HG03108 (cell line): ENCODE data around the gene PLXNB3.
A peak's percentile ranks its signal among the peaks of the same experiment; 100 is the strongest.
"Not testable (repeated sequence)": the region's sequence is repeated elsewhere in the genome, so short reads cannot be mapped to it uniquely, and the experiment has no call there.

Experiments used
- ATAC-seq: cut with Tn5 transposase; IDR thresholded peaks from one replicate; pipeline ENCODE4 v1.9.1; 2021; ENCODE audit warnings: moderate library complexity; ENCODE audit not compliant: unreplicated experiment

Gene PLXNB3

DNA sequence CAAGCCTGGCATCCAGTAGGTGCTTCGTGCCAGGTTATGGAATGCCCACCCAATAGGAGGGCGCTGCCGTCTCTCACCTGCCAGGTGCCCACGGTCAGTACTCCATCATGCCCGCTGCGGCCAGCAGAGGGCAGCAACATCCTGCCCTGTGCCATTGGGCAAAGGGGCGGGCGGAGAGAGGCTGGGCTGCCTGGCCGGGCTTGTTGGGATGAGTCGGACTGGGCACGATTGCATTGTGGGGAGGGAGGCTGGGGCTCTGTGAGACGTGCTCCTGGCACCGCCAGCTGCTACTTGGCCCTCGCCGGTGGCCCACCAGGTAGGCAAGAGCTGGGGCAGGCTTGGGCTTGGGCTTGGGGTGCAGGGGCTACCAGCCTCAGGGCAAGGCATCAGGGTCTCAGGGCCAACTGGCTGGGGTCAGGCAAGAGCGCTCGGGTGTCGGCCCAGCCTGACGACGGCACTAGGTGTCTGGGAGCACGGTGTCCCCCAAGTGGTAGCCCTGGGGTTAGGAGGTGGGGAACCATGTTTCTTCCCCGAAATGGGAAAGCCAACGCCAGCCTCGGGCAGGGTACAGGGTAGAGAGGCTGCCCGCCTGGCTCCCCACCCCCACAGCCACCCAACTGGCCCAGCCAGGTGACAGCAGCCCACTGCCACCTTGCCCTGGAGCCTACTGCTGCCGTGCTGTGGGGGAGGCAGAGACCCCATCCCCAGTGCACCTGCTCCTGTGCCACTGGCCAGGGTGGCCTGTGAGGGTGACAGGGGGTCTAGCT lies at the start of gene PLXNB3:
PLXNB3 (plus strand) TSS at position 261 of the 767 bp plus-strand sequence. CDS start 1,287 bp downstream, outside the sequence.
- ATAC-seq: no peak

DNA sequence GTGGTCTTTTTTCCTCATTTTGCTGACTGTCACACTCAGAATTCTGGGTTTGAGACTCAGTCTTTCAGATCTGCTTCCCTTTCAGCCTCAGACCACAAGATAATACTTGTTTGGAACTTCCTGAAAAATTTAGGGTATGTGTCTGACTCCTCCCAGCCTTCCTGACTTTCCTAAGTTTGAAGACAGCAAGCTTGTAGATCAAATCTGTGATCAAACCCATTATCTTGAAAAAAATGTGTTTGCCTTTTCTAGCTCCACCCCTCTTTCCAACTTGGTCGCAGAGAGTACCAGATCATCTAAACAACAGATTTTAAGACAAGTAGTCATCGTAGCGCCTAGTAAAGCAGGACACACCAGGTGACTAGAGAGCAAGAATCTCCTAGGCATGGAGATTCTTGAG lies 49.8 kb upstream of the PLXNB3 start:
- no peak for ATAC-seq

DNA sequence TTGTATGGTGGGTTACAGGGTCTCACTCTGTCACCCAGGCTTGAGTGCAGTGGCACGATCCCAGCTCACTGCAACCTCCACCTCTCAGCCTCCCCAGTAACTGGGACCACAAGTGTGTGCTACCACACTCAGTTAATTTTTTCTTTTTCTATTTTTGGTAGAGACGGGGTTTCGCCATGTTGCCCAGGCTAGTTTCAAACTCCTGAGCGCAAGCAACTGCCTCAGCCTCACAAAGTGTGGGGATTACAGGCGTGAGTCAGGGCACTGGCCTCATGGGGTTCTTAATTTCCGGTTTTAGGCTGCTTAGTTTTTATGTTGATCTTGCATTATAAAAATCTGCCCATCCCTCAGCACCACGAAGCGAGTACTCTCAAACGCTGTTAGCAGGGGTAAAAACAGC lies 46.6 kb upstream of the PLXNB3 start:
- no peak for ATAC-seq

DNA sequence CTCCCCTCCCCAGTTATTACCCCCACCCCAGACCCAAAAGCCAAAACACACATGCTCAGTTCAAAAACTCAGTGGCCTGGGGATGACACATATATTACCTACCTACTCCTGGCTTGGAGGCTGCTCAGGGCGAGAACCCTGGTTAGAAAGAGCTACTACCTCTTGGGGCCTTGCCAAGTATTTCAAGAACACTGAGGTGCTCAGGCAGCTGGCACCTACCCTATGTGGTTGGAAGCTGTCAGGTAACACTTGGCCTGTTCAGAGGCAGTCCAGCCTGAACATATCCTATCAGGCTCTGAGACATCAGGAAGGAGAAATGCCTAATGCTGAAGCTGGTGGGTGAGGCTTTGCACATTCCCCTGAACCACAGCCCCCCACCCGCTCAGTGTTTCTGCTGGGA lies 44.8 kb upstream of the PLXNB3 start:
- ATAC-seq: no peak

DNA sequence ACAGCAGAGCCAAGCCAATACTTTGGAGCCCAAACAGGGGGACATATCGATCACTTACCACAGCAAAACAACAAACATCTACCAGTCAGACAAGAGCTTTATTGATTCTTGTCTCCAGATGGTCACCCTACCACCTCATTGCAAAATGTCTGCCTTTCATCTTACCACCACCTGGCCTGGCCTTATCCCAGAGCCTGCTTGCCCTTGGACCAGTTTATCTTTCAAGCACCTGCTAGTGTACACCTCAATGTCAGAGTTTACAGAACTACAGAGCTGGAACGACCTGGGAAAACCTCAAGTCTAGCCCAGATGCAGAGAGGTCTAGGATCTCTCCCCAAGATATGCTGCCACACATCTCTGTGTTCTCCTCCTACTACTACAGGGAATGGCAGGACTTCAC lies 44.3 kb upstream of the PLXNB3 start:
- ATAC-seq: no peak

DNA sequence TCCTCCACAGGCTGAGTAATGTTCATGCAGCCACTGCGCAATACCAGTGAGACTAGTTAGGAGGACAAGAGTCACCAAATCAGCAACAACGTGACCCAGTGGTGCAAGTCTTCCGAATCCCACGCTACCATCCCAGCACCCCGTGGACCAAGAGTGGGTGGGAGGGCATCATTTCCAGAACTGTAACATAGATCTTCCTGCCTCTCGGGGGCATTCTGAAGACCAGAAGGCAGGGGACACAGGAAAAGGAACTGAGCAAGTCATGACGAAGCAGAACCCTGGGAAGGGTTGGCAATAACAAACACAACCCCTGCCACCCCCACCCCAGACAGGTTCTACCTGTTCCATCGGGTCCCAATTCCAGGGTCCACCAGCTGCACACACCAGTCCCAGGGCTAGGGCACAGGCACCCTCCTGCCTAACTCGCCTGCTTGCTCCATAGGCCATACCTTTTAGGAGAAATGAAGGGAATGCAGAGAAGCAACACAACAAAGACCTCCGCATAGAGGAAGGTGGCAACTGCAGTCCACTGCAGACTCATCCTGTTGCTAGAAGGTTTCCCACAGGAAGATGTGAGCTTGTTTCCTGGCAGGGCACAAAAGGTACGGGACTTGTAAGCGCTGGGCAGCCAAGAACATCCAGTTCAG lies 41.2 kb upstream of the PLXNB3 start:
- ATAC-seq: no peak

DNA sequence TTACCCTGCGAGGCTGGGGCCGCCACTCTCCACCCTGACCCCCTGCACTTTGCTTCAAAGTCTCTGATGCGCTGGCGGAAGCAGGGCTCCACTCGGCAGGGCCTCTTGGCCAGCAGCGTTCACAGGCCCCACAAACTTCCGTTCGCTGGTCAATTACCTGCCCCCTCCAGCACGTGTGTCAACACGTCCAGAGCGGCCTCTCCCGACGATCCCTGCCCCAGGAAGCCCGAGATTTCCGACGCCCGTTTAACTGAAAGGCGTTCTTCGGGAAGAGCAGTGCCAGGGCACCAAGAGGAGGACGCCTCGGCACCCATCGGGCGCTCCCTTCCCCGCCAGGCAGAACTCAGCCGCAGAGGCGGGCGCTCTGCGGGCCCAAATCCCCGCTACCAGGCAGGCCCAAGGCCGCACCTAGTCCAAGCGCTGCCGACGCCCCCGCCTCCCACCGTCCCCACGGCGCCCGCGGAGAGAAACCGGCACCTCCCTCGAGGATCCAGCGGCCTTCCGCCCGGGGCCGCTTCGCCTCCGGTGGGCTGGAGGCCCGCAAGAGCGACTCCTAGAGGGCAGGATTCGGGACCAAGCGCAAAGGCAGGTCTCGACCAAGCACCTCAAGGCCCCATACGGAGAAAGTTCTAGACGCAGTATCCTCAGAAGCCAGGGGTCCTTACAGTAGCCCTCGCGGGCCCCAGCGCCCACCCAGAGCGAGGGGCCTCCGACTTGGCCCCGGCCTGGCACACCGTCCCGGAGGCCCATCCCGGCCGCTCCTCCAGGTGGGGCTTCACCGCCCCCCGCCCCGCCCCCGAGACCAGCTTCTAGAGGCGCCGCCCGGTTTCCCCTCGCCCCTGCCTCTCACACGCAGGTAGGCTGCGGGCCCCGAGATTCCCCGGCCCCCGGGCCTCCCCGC lies 40.4 kb upstream of the PLXNB3 start:
- ATAC-seq: peak; percentile 20

DNA sequence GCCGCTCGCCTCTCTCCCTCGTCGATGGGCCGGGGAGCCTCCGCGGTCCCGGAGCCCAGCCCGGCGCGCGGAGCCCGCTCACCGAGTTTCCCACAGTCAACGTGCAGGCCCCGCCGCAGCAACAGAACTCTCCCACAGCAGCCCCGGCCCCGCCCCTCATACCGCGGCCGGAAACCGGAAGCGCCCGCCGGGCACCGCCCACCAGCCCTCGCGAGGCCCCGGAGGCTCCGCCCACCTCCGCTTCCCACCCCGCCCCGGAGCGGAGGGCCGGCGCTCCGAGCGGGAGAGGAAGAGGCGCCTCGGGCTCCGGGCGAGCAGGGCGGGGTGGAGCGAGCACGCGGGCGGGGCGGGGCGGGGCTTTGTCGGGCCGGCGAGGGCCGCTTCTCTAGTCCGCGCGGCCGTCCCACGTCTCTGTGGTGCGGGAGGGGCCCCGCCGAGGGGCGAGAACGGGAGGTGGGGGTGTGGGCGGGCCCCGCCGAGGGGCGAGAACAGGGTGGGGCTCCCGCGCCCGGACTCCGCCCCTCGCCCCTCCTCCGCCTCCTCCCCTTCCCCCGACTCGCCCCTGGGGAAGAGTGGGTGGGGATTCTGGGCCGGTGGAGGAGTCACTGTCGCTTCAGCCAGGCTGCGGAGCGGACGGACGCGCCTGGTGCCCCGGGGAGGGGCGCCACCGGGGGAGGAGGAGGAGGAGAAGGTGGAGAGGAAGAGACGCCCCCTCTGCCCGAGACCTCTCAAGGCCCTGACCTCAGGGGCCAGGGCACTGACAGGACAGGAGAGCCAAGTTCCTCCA lies 39.6 kb upstream of the PLXNB3 start, which contains the start of the genes ABCD1 and BCAP31:
ABCD1 (plus strand) TSS at position 605 of the 787 bp plus-strand sequence. CDS start 411 bp downstream, outside the sequence.
BCAP31 (minus strand) TSS at position 136 of the 787 bp plus-strand sequence. CDS start 1,143 bp downstream, outside the sequence.
- peak; percentile 51 for ATAC-seq

DNA sequence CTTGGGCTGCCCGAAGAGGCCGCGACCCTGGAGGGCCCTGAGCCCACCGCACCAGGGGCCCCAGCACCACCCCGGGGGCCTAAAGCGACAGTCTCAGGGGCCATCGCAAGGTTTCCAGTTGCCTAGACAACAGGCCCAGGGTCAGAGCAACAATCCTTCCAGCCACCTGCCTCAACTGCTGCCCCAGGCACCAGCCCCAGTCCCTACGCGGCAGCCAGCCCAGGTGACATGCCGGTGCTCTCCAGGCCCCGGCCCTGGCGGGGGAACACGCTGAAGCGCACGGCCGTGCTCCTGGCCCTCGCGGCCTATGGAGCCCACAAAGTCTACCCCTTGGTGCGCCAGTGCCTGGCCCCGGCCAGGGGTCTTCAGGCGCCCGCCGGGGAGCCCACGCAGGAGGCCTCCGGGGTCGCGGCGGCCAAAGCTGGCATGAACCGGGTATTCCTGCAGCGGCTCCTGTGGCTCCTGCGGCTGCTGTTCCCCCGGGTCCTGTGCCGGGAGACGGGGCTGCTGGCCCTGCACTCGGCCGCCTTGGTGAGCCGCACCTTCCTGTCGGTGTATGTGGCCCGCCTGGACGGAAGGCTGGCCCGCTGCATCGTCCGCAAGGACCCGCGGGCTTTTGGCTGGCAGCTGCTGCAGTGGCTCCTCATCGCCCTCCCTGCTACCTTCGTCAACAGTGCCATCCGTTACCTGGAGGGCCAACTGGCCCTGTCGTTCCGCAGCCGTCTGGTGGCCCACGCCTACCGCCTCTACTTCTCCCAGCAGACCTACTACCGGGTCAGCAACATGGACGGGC lies 38.8 kb upstream of the PLXNB3 start:
- ATAC-seq: no peak

DNA sequence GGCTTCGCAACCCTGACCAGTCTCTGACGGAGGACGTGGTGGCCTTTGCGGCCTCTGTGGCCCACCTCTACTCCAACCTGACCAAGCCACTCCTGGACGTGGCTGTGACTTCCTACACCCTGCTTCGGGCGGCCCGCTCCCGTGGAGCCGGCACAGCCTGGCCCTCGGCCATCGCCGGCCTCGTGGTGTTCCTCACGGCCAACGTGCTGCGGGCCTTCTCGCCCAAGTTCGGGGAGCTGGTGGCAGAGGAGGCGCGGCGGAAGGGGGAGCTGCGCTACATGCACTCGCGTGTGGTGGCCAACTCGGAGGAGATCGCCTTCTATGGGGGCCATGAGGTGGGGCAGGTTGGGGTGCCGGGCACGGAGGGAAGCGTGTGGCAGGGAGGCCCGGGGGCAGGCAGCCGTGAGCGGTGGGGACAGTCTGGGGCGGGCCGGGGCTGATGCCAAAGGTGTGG lies 38.2 kb upstream of the PLXNB3 start:
- no peak for ATAC-seq

DNA sequence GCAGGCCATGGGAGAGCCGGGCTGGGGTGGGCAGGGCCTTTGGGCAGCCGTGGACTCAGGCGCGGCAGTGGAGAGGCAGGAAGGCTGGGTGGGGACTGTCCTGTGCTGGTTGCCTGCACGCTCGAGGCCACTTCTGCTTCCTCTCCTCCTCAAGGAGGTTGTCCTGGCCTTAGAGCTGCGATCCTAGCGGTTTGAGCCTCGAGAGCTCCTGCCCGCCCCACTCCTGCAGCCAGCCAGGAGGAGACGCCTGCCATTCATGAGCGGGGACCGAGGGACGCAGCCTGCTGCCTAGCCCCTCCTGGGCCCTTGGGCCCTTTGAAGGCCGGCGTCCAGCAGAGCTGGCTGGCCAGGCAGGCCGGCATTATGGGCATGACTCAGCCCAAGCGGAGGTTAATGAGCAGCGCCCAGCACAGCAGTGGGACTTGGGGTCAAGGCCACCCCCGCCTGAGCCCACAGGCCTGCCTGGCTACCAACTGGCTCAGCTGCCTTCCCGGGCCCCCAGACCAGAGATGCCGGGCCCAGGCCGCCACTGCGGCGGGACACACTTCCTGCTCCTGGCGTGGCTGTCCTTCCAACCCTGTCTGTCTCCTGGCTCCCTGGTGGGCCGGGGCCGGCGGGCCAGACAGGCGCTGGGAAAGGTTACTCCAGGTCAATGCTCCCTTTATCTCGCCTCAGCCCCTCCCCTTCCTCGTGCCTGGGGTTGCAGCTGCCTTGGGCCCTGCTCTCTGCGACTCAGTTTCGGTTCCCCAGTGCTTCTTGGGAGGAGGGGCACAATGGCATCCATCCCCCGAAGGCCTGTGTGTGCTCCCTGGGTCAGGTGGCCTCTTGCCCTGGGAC lies 37.5 kb upstream of the PLXNB3 start:
- ATAC-seq: peak; percentile 34

DNA sequence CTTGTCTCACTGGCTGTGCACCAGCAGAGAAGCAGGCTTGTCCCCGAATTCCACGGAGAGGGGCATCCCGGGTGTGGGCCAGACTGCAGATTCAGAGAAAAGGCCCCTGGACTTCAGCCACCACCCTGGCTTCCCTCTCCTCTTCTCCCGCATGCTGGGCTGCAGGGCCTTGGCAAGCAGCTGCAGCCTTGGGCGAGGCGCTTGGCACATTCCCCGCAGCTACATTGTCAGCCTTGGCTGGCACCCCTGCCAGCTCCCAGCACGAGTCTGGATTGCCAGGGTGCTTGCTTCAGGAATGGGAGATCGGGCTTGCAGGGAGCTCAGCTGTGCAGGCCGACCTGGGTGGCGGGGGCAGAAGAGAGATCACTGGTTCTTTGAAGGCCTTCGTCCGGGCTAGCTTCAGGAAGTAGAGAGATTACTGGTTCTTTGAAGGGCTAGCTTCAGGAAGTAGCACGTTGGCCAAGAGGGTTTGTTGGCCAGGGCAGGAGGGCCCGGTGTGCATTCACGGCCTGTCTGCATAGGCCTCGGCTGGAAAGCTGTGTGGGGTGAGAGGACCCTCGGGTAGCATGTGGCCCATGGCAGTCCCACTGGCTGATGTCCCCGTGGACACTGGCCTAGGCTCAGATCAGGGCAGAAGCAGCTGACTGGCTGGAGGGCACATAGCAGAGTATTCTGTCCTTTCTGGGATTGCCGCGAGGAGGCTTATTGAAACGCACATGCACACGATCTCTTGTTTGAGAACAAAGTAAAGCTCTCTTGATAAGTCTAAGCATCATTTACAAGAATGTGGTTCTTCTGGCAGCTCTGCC lies 36.7 kb upstream of the PLXNB3 start:
- ATAC-seq: no peak

DNA sequence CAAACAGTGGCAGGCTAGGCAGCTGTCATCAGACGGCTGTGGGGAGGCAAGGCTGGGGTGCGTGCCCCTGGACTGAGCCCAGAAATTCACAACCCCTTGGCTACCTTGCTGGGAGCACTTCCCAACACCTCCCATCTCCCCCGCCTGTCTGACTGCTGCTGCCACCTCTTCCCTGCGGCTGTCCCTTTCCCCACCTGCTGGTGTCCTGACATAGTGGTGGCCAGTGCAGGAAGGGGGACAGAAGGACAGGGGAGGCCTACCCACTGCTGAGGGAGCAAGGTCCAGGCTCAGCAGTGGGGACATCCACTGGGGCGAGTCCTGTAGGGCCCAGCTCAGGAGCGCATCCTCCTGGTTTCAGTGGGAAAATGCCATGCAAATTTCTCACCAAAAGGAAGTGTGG lies 36.0 kb upstream of the PLXNB3 start:
- ATAC-seq: no peak

DNA sequence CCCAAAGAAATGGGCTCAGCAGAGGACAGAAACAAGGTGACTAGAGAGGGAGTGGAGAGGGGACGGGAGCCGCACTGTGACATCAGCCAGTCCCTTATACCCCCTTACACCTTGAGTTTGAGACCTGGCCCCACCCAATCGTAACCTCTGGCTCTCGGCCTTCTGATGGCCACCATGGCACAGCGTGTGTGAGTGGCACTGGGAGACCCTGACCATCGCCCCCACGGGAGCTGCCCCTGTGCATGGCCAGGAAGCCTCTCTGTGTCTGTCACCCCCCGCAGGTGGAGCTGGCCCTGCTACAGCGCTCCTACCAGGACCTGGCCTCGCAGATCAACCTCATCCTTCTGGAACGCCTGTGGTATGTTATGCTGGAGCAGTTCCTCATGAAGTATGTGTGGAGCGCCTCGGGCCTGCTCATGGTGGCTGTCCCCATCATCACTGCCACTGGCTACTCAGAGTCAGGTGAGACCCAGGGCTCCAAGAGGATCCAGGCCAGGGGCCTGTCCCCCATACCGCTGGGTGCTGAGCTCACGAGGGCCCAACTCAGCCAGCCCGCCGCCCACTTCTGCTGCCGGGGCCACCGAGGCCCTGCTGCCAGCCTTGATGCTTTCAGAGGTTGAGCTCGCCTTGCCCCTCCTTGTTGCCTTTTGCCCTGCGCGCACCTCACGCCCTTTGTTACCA lies 35.0 kb upstream of the PLXNB3 start:
- ATAC-seq: no peak

DNA sequence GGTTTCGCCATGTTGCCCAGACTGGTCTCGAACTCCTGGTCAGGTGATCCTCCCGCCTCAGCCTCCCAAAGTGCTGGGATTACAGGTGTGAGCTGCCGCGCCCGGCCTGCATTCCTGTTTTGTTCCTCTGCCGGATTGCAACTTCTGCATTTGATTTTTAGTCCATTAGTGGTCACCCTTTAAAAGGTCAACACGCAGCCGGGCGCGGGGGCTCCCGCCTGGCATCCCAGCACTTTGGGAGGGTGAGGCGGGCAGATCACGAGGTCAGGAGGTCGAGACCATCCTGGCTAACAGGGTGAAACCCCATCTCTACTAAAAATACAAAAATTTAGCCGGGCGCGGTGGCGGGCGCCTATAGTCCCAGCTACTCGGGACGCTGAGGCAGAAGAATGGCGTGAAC lies 33.9 kb upstream of the PLXNB3 start:
- not testable (repeated sequence) for ATAC-seq

DNA sequence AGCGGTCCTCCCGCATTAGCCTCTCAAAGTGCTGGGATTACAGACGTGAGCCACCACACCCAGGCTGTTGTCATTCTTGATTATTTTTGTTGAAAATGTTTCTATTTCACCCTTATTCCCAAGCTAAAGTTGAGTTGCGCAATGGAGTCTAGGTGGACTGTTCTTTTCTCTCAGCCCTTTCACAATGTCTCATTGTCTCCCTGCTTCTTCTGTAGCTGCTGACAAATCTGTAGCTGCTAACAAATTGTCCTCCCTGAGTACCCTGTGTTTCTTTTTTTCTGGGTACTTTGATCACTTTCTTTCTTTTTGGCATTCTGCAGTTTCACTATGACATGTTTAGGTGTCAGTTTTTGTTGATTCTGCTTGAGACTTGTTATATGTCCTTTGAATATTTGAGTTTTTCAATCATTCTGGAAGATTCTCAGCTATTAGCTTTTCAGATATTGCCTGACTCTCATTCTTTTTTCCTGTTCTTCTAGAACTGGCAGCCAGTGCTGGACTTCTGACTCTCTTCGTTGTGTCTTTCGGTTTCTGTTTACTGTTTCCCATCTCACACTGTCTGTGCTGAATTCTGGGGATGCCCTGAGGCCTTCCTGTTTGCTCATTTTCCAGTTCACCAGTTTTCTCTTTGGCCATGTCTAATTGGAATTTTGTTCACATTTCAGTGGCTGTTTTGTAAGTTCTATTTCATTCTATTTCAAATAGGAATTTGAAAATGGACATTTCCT lies 32.8 kb upstream of the PLXNB3 start:
- ATAC-seq: no peak

DNA sequence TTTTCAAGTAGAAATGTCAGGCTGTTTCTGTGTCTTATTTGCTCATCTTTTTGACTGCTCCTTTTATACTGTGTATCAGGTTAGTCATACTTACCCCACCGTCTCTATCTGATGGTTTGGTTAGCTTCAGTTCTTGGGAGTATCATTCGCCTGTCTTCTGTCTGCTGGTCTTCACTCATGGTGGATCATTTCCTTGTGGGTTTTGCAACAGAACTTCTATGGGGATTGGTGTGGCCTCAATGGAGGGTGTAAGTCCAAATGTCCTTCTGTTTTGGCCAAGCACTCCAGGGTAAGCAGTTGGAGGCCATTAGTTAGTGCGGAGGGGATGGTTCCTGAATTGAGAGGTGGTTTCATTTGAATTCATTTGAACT lies 32.2 kb upstream of the PLXNB3 start:
- ATAC-seq: no peak
